RWPE2 (cell line): ENCODE results near the gene RPP25L.

Source experiments
- ATAC-seq: fragments of 200-7000 bp; cut with Tn5 transposase; 3 replicates; pipeline ENCODE4 v1.9.1; 2021; ENCODE audit warnings: low read depth
- DNase-seq: peaks from one replicate; pipeline ENCODE4 v3.0.0-alpha.2; 2020; ENCODE audit warnings: low spot score
- H3K27ac ChIP-seq: fragments of 450-650 bp; 2 replicates; pipeline ENCODE4 v1.5.1; 2017; ENCODE audit warnings: mild to moderate bottlenecking; ENCODE audit not compliant: poor library complexity, severe bottlenecking
- H3K27me3 ChIP-seq: fragments of 250-450 bp; sonication (Bioruptor Pico); 2 replicates; pipeline ENCODE4 v1.5.1; 2021; ENCODE audit warnings: mild to moderate bottlenecking, moderate library complexity; ENCODE audit not compliant: insufficient read depth, poor library complexity, severe bottlenecking
- H3K36me3 ChIP-seq: fragments of 250-450 bp; sonication (Bioruptor Pico); 2 replicates; pipeline ENCODE4 v1.5.1; 2020; ENCODE audit warnings: low read depth, mild to moderate bottlenecking, moderate library complexity
- H3K4me1 ChIP-seq: fragments of 250-450 bp; sonication (Bioruptor Pico); 2 replicates; pipeline ENCODE4 v1.5.1; 2021; ENCODE audit warnings: mild to moderate bottlenecking, moderate library complexity; ENCODE audit not compliant: insufficient read depth, poor library complexity, severe bottlenecking
- H3K4me3 ChIP-seq: fragments of 250-450 bp; sonication (Bioruptor Pico); 2 replicates; pipeline ENCODE4 v1.5.1; 2021; ENCODE audit warnings: mild to moderate bottlenecking, moderate library complexity; ENCODE audit not compliant: severe bottlenecking
- H3K9me3 ChIP-seq: fragments of 250-450 bp; sonication (Bioruptor Pico); 2 replicates; pipeline ENCODE4 v1.5.1; 2021; ENCODE audit warnings: mild to moderate bottlenecking, moderate library complexity; ENCODE audit not compliant: severe bottlenecking
- TF ChIP-seq, protein P1 (sequence below): fragments of 450-650 bp; IDR thresholded peaks from one replicate; pipeline ENCODE4 v1.5.1; 2017; ENCODE audit warnings: mild to moderate bottlenecking, moderate library complexity; ENCODE audit not compliant: poor library complexity, severe bottlenecking

RPP25L gene

DNA sequence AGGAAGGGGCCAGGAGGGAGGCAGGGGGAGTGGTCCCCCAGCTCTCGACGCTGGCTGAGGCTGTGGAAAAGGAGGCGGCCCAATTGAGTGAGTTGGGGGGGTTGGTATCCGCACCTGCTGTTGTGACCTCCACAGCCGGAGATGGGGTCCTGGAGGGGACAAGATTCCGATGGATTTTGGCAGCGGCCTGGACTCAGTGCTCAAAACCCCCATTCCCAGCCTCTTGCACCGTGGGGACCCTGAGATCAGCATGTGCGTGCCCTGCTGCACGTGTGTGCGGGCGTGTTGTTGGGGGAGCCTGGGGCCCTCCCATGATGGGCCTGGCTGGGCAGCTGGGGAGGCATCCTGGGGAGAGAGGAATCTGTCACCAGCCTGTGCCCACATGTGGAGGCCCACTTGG is 37.3 kb downstream of the RPP25L start:
- TF ChIP-seq, protein P1, sequence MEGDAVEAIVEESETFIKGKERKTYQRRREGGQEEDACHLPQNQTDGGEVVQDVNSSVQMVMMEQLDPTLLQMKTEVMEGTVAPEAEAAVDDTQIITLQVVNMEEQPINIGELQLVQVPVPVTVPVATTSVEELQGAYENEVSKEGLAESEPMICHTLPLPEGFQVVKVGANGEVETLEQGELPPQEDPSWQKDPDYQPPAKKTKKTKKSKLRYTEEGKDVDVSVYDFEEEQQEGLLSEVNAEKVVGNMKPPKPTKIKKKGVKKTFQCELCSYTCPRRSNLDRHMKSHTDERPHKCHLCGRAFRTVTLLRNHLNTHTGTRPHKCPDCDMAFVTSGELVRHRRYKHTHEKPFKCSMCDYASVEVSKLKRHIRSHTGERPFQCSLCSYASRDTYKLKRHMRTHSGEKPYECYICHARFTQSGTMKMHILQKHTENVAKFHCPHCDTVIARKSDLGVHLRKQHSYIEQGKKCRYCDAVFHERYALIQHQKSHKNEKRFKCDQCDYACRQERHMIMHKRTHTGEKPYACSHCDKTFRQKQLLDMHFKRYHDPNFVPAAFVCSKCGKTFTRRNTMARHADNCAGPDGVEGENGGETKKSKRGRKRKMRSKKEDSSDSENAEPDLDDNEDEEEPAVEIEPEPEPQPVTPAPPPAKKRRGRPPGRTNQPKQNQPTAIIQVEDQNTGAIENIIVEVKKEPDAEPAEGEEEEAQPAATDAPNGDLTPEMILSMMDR, result no peak
- H3K27ac ChIP-seq, result no peak overlapping the region
- no peaks in the 10 kb centered on the region for H3K4me1 ChIP-seq
- H3K36me3 ChIP-seq, result no peaks in the 10 kb centered on the region
- DNase-seq (no peak), ATAC-seq (no peak)
- H3K27me3 ChIP-seq, result peaks cover 34% of the 10 kb centered on the region
- H3K4me3 ChIP-seq, result no peak overlapping the region
- H3K9me3 ChIP-seq, result no peaks in the 10 kb centered on the region

DNA sequence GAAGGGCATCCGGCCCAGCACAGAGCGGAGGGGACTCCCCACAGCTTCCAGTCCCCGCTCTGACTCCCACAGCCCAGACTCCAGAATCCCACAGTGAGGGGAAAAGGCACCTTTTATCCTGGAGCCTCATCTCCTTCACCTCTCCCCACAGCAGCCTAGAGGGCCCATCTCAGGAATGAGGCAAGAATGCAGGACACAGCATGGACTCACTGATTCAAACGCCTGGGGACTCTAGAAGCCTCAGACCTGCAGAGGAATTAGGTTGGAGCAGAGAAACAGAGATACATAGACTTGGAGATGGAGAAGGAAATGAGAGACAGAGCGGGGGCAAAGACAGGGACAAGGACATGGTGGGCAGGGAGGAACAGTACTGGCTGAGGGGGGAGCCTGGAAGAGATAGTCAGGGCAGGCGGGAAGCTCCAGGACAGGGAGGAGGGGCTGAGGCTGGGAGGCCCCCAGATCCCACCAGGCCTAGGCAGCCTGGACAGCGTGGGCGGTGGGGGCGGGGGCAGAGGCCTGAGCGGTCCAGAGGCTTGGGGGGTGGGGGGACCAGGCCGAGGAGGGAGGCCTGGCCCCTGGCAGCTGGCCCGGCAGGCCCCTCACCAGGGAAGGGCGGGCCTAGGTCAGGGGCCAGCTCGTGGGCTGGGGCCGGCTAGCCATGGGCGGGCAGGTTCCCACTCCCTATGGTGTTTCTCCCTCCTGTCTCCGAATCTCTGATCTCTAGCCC is 38.1 kb downstream of the RPP25L start:
- no peak for DNase-seq
- Histone ChIP-seq H3K4me3 (no peak overlapping the region), H3K27me3 (peaks cover 28% of the 10 kb centered on the region), H3K9me3 (no peaks in the 10 kb centered on the region), H3K27ac (no peak overlapping the region), H3K36me3 (no peaks in the 10 kb centered on the region), H3K4me1 (no peaks in the 10 kb centered on the region)
- TF ChIP-seq, protein P1, result no peak
- no peak for ATAC-seq

DNA sequence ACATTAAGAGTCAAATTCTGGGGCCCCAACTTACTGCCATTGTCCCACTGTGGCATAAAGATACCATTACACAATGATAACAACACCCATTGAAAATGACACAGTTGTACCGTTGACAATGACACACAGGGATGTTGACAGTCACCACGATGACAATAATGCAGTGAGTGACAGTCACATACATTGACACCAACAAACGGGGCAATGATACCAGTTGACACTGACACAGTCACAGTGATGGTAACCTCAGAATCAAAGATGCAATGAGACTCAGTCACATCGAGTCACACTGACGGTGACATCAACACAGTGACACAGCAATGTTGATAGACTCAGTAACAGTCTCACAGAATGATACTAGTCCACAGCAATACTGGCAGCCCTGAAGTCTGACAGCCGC is 39.3 kb downstream of the RPP25L start:
- no peaks in the 10 kb centered on the region for H3K4me1 ChIP-seq
- H3K27me3 ChIP-seq, result peaks cover 19% of the 10 kb centered on the region
- ATAC-seq (no peak), DNase-seq (no peak)
- TF ChIP-seq, protein P1, result no peak
- H3K9me3 ChIP-seq, result no peaks in the 10 kb centered on the region
- H3K36me3 ChIP-seq, result no peaks in the 10 kb centered on the region
- no peak overlapping the region for H3K27ac ChIP-seq
- H3K4me3 ChIP-seq, result no peak overlapping the region

DNA sequence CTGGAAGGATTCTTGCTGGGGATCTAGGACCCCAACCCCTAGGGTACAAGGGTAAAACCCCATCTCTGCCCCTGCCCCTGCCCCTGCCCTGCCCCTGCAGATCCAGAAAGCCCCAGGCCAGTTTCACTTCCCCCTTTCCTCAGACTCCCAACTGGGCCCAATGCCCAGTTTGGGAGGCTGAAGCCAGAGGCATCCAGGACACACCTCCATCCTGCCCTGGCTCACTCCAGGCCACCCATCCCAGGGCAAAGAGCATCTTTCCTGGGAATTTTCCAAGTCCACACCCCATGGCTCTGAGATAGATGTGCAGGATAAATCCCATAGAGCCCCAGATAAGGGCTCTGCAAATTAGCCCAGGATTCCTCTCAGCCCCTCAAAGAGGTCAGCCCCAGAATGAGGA is 39.8 kb downstream of the RPP25L start:
- TF ChIP-seq, protein P1, result no peak
- Histone ChIP-seq H3K36me3 (no peaks in the 10 kb centered on the region), H3K4me1 (no peaks in the 10 kb centered on the region), H3K27ac (no peak overlapping the region), H3K4me3 (no peak overlapping the region), H3K27me3 (peaks cover 14% of the 10 kb centered on the region), H3K9me3 (no peaks in the 10 kb centered on the region)
- ATAC-seq, result no peak
- DNase-seq, result no peak

DNA sequence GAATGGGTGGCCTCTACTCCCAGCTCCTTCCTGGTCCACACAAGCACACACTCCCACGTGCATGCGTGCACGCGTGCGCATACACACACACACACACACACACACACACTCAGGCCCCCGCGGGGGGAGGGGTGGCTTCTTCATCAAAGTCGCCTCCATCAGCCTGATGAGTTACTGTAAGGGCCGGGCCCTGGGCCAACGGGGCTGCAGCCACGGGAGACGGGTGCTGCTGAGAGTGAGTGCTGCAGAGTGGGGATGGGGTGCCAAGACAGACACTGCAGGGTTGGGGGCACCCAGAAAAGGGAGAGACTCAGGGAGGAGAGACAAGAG is 40.5 kb downstream of the RPP25L start:
- Histone ChIP-seq H3K4me3 (no peak overlapping the region), H3K9me3 (no peaks in the 10 kb centered on the region), H3K27ac (no peak overlapping the region), H3K27me3 (peaks cover 7% of the 10 kb centered on the region), H3K4me1 (no peaks in the 10 kb centered on the region), H3K36me3 (no peaks in the 10 kb centered on the region)
- no peak for ATAC-seq
- TF ChIP-seq, protein P1, result no peak
- no peak for DNase-seq
